ENCODE measurements around the gene TNFRSF9. TPM values are rescaled to one million over a fixed set of nuclear protein-coding genes. Genes with fewer than 3 reads are reported as not detected.
"Not testable (repeated sequence)": the region's sequence is repeated elsewhere in the genome, so short reads cannot be mapped to it uniquely, and the experiment has no call there.

TNFRSF9 gene
- total and polyA plus RNA-seq, 12 donors, result 0.03 to 3.1 (median 0.07) TPM; not detected in 7

DNA sequence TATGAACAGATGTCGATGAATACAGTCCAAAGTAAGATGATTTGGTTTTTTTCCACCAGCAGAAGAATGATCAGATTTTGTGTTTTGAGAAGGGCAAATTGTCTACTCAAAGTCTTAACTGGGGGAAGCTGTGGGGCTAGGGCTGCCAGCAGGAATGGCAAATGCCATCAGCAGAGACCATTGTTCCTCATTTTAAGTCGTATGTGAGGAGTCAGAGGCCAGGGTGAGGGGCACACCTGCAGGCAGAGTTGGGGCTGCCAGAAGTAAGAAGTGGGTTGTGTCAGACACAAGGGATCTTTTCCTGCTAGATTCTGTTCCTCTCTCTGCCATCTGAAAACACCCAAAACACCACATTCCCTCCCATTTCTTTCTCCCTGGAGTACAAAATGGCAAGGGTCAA is 29.6 kb upstream of the TNFRSF9 start:
- Histone ChIP-seq H3K36me3 (peaks cover 0 to 95% (median 50%) of the 10 kb centered on the region in 9 donors), H3K27ac (no peak overlapping the region), H3K4me1 (peaks cover 0 to 21% (median 13%) of the 10 kb centered on the region in 9 donors), H3K9me3 (no peaks in the 10 kb centered on the region), H3K4me3 (no peak overlapping the region), H3K27me3 (no peaks in the 10 kb centered on the region)
- no peak for TF ChIP-seq CTCF (IDR thresholded peaks at IDR 0.05)
- intact Hi-C loops (cut with DNase I), result loop anchor here in 1 of 10 donors (10.0 kb wide), 1 partner anchor 375 kb away; no protein-coding TSS in a partner anchor
- ATAC-seq (no peak), DNase-seq (no peak)
- WGBS, 2 donors, result 82 to 89% methylated on average over 2 of the region's 2 CpGs

DNA sequence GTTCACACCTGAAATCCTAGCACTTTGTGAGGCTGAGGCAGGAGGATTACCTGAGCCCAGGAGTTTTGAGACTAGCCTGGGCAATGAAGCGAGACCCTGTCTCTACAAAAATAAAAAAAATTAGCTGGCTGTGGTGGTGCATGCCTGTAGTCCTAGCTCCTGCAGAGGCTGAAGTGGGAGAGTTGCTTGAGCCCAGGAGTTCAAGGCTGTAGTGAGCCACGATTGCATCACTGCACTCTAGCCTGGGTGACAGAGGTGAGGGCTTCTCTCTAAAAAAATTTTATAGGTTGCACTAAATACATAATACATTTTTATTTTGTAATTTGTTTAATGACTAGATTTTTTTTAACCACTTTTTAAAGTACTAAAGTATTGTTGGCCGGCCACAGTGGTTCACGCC is 27.0 kb upstream of the TNFRSF9 start:
- intact Hi-C loops (cut with DNase I), result no loop called here
- Histone ChIP-seq H3K4me1 (peaks cover 3 to 42% (median 34%) of the 10 kb centered on the region in 9 donors), H3K9me3 (no peaks in the 10 kb centered on the region), H3K27me3 (no peaks in the 10 kb centered on the region), H3K36me3 (peaks cover 0 to 99% (median 61%) of the 10 kb centered on the region in 9 donors), H3K27ac (no peak overlapping the region), H3K4me3 (no peak overlapping the region)
- no peak for TF ChIP-seq CTCF (IDR thresholded peaks at IDR 0.05)
- DNase-seq (no peak), ATAC-seq (no peak)
- WGBS, 2 donors, result 86 to 89% methylated on average over 4 of the region's 4 CpGs

- WGBS, 2 donors, result 47 to 63% methylated on average over 1 of the region's 1 CpG
- Histone ChIP-seq H3K27ac (no peak overlapping the region), H3K27me3 (no peaks in the 10 kb centered on the region), H3K36me3 (peaks cover 0 to 95% (median 61%) of the 10 kb centered on the region in 9 donors), H3K4me3 (no peak overlapping the region), H3K9me3 (no peaks in the 10 kb centered on the region), H3K4me1 (peaks cover 3 to 46% (median 38%) of the 10 kb centered on the region in 9 donors)
- intact Hi-C loops (cut with DNase I), result no loop called here
- no peak for TF ChIP-seq CTCF (IDR thresholded peaks at IDR 0.05)
- no peak for DNase-seq
- no peak for ATAC-seq
Observed at GRCh38 chr1:7967196-7967595, 26.6 kb upstream of the TNFRSF9 start.

- DNase-seq (no peak), ATAC-seq (no peak)
- TF ChIP-seq CTCF (IDR thresholded peaks at IDR 0.05), result no peak
- Histone ChIP-seq H3K4me1 (peaks cover 3 to 61% (median 46%) of the 10 kb centered on the region in 9 donors), H3K4me3 (no peak overlapping the region), H3K36me3 (peaks cover 0 to 68% (median 47%) of the 10 kb centered on the region in 9 donors), H3K27me3 (no peaks in the 10 kb centered on the region), H3K27ac (no peak overlapping the region), H3K9me3 (no peaks in the 10 kb centered on the region)
- intact Hi-C loops (cut with DNase I), result no loop called here
- 83 to 95% methylated on average over 3 of the region's 3 CpGs for WGBS, 2 donors
Observed at GRCh38 chr1:7964476-7964875, 23.8 kb upstream of the TNFRSF9 start.

- H3K27ac ChIP-seq; H3K9me3 ChIP-seq; DNase-seq; H3K4me3 ChIP-seq; intact Hi-C loops (cut with DNase I); ATAC-seq; H3K27me3 ChIP-seq: not testable (repeated sequence)
- 76 to 81% methylated on average over 7 of the region's 7 CpGs for WGBS, 2 donors
- H3K4me1 ChIP-seq, result peaks cover 3 to 61% (median 46%) of the 10 kb centered on the region in 9 donors
- peaks cover 0 to 61% (median 42%) of the 10 kb centered on the region in 9 donors for H3K36me3 ChIP-seq
Observed at GRCh38 chr1:7963841-7964240, 23.2 kb upstream of the TNFRSF9 start.

DNA sequence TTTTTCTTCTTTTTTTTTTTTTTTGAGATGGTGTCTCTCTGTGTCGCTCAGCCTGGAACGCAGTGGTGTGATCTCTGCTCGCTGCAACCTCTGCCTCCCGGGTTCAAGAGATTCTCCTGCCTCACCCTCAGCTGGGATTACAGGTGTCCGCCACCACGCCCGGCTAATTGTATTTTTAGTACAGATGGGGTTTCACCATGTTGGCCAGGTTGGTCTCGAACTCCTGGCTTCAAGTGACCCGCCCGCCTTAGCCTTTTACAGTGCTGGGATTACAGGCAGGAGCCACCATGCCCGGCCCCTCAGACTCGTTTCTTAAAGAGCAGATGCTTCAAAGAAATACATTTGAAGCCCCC is 22.7 kb upstream of the TNFRSF9 start:
- H3K9me3 ChIP-seq; ATAC-seq; intact Hi-C loops (cut with DNase I); DNase-seq; H3K4me3 ChIP-seq; H3K27ac ChIP-seq; H3K27me3 ChIP-seq: not testable (repeated sequence)
- peaks cover 0 to 56% (median 39%) of the 10 kb centered on the region in 9 donors for H3K36me3 ChIP-seq
- H3K4me1 ChIP-seq, result peaks cover 3 to 61% (median 46%) of the 10 kb centered on the region in 9 donors
- 96 to 97% methylated on average over 12 of the region's 12 CpGs for WGBS, 2 donors
